ENCODE results near the gene BRCC3. TPM values are rescaled to one million over a fixed set of nuclear protein-coding genes. Genes with fewer than 3 reads are reported as not detected.

BRCC3 gene
- total and polyA plus RNA-seq, 7 donors, result 12.8 to 28.7 (median 15.3) TPM

DNA sequence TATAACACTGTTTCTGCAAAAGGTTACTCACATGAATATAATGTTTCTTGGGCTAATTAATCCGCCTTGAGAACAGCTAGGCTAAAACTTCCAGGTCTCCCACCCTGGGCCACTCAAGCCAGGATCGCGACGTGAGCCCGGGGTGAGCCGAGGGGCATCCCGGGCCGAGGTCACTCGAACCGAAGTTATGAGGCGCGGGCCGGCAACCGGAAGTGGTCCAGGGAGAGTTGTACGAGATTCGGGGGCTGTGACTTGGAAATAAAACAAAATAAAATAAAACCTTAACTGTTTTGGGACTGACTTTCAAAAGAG, 689 bp upstream of the BRCC3 start:
- Histone ChIP-seq H3K27ac (peak overlapping the region; percentile 85 to 88 (median 88)), H3K27me3 (no peaks in the 10 kb centered on the region), H3K4me1 (peaks cover 0 to 26% (median 5%) of the 10 kb centered on the region in 4 donors), H3K4me3 (peak overlapping the region; percentile 52 to 61 (median 58)), H3K36me3 (no peaks in the 10 kb centered on the region), H3K9me3 (no peaks in the 10 kb centered on the region)
- no peak for TF ChIP-seq EP300 (IDR thresholded peaks at IDR 0.05)
- TF ChIP-seq, protein P1, sequence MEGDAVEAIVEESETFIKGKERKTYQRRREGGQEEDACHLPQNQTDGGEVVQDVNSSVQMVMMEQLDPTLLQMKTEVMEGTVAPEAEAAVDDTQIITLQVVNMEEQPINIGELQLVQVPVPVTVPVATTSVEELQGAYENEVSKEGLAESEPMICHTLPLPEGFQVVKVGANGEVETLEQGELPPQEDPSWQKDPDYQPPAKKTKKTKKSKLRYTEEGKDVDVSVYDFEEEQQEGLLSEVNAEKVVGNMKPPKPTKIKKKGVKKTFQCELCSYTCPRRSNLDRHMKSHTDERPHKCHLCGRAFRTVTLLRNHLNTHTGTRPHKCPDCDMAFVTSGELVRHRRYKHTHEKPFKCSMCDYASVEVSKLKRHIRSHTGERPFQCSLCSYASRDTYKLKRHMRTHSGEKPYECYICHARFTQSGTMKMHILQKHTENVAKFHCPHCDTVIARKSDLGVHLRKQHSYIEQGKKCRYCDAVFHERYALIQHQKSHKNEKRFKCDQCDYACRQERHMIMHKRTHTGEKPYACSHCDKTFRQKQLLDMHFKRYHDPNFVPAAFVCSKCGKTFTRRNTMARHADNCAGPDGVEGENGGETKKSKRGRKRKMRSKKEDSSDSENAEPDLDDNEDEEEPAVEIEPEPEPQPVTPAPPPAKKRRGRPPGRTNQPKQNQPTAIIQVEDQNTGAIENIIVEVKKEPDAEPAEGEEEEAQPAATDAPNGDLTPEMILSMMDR (IDR thresholded peaks at IDR 0.05), result no peak
- no peak for TF ChIP-seq POLR2AphosphoS5 (IDR thresholded peaks at IDR 0.05)
- TF ChIP-seq POLR2A (IDR thresholded peaks at IDR 0.05), result no peak
- intact Hi-C loops (cut with DNase I), result loop anchor here (2.0 to 10.0 kb wide), 2 partner anchors 44 to 144 kb away; partner anchors contain the start of genes FUNDC2 and VBP1
- 0 to 1% methylated on average over 16 of the region's 16 CpGs for WGBS, 2 donors
- peak; percentile 67 for DNase-seq

DNA sequence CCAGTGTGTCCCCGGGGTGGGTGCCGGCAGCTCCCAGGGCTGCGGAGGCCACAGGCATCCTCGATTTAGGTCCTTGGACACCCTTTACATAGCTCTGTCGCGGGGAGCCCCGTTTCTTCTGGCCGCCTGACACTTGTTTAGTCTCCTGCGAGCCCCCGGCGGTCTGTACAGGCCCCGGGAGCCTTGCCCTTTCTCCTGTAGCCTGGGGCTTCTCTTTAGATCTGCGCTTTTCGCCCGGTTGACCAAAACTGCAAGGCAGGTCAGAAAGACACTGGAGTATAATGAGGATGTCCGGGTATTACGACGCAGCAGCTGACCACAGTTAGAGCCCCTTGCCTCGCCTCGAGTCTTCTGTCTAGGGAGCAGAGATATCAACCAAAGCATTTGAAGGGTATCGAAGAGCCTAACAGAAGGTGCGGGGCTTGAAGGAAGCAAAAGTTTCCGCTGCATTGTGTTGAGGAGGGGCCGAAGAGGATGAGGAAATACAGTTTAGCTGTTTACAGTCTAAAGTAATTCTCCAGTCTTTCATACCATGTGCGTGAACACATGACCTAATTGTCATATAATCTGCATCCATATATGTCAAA, 479 bp downstream of the BRCC3 start:
- TF ChIP-seq, protein P1 (IDR thresholded peaks at IDR 0.05), result no peak
- TF ChIP-seq EP300 (IDR thresholded peaks at IDR 0.05), result no peak
- TF ChIP-seq POLR2AphosphoS5 (IDR thresholded peaks at IDR 0.05), result no peak
- TF ChIP-seq POLR2A (IDR thresholded peaks at IDR 0.05), result no peak
- no peaks in the 10 kb centered on the region for H3K9me3 ChIP-seq
- 1% methylated on average over 25 of the region's 25 CpGs for WGBS, 2 donors
- peaks cover 0 to 7% (median 0%) of the 10 kb centered on the region in 4 donors for H3K36me3 ChIP-seq
- H3K27ac ChIP-seq, result peak overlapping the region; percentile 81 to 88 (median 85)
- H3K27me3 ChIP-seq, result no peaks in the 10 kb centered on the region
- intact Hi-C loops (cut with DNase I), result loop anchor here (2.0 to 10.0 kb wide), 2 partner anchors 45 to 143 kb away; partner anchors contain the start of genes FUNDC2 and VBP1
- peaks cover 0 to 26% (median 5%) of the 10 kb centered on the region in 4 donors for H3K4me1 ChIP-seq
- peak overlapping the region; percentile 42 to 61 (median 58) for H3K4me3 ChIP-seq
- peak; percentile 68 for DNase-seq

DNA sequence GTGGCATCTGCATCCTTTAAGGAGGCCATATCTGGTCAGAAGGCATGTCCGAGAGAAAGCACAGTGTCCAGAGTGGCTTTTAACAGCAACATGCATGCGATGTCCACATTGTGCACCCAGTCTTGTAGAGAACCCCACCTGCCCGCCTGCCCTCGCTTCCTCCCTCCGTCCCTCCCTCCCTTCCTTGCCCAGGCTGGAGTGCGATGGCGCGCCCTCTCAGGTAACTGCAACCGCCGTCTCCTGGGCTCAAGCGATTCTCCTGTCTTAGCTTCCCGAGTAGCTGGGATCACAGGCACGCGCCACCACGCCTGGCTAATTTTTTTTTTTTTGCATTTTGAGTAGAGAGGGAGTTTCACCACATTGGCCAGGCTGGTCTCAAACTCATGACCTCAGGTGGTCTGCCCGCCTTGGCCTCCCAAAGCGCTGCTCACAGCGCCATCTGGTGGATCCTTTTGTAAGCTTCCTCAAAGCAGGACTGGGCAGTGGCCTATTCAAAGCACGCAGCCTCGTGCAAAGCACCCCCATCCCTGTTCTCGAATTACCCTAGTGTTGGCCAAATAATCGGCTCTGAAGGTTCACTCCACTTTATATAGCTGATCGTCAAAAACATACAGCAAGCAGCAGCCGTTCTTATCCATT, 15.0 kb downstream of the BRCC3 start:
- WGBS, 2 donors, result 85 to 88% methylated on average over 24 of the region's 24 CpGs
- intact Hi-C loops (cut with DNase I), result no loop called here
- DNase-seq, result no peak
- H3K36me3 ChIP-seq, result no peaks in the 10 kb centered on the region
- H3K27me3 ChIP-seq, result no peaks in the 10 kb centered on the region
- no peak overlapping the region for H3K4me3 ChIP-seq
- H3K9me3 ChIP-seq, result no peaks in the 10 kb centered on the region
- TF ChIP-seq POLR2A (IDR thresholded peaks at IDR 0.05), result no peak
- TF ChIP-seq, protein P1 (IDR thresholded peaks at IDR 0.05), result peak in 3 of 4 experiments; percentile 7 to 36 (median 17)
- no peaks in the 10 kb centered on the region for H3K4me1 ChIP-seq
- no peak overlapping the region for H3K27ac ChIP-seq

DNA sequence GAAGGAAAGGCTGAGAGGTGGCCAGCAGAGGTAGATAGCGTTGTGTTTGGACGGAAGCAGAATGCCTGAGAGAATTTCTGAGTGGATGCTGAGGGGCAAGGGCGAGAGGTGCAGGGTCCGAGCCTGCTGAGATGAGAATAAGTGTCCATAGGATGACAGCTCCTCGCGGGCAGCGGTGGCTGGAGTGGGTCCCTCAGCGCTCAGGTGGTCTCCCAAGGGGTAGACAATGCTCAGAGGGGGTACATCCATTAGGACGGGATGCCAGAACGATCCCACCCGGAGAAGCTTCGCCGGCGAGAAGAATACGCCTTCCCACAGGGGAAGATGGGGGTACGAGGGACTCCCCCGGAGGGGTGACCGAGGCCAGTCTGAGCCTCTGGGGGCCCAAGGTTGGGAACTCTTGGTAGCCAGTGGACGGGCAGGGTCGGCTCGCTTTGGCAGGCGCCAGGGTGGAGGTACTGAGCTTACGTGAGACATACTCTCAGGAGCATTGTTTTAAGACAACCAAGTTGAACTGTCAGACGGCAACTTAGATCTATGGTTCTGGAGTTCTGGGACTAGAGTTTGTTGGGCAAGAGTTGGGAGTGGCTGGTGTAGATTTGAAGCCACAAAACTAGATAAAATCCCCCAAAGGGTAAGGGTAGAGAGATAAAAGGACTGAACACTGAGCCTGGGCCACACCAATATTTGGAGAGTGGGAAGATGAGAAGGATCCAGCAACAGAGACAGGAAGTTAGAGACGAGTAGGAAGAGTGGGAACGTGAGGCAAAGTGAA, 15.8 kb downstream of the BRCC3 start:
- Histone ChIP-seq H3K4me1 (no peaks in the 10 kb centered on the region), H3K36me3 (no peaks in the 10 kb centered on the region), H3K27me3 (no peaks in the 10 kb centered on the region), H3K4me3 (no peak overlapping the region), H3K27ac (no peak overlapping the region), H3K9me3 (no peaks in the 10 kb centered on the region)
- no peak for DNase-seq
- intact Hi-C loops (cut with DNase I), result no loop called here
- 95 to 96% methylated on average over 26 of the region's 26 CpGs for WGBS, 2 donors
- TF ChIP-seq EP300 (IDR thresholded peaks at IDR 0.05), result no peak
- no peak for TF ChIP-seq POLR2A (IDR thresholded peaks at IDR 0.05)
- TF ChIP-seq, protein P1 (IDR thresholded peaks at IDR 0.05), result no peak
- no peak for TF ChIP-seq POLR2AphosphoS5 (IDR thresholded peaks at IDR 0.05)
